GM19455 (cell line): ENCODE data around the gene DMKN.

ENCODE experiments used
- ATAC-seq: cut with Tn5 transposase; IDR thresholded peaks from one replicate; pipeline ENCODE4 v1.9.1; 2021; ENCODE audit not compliant: unreplicated experiment

The DMKN gene

GRCh38 chr19:35549879-35550523 lies 36.6 kb upstream of the DMKN start:
- no peak for ATAC-seq

- ATAC-seq = no peak
Observed at GRCh38 chr19:35549174-35549788, 35.8 kb upstream of the DMKN start.

- no peak for ATAC-seq
Observed at GRCh38 chr19:35546532-35546931, 33.1 kb upstream of the DMKN start.

GRCh38 chr19:35545855-35546381 lies 32.5 kb upstream of the DMKN start:
- peak; percentile 47 for ATAC-seq

- ATAC-seq = peak; percentile 73
Observed at GRCh38 chr19:35545001-35545854, 31.8 kb upstream of the DMKN start, which contains the start of gene TMEM147. TSS of gene TMEM147 (plus strand) at chr19:35545626. CDS start at chr19:35545740, 114 bp downstream.

- no peak for ATAC-seq
Observed at GRCh38 chr19:35544110-35544802, 30.8 kb upstream of the DMKN start.

GRCh38 chr19:35543280-35544109 lies 30.0 kb upstream of the DMKN start:
- no peak for ATAC-seq

GRCh38 chr19:35542209-35542608 lies 28.8 kb upstream of the DMKN start:
- no peak for ATAC-seq

- no peak for ATAC-seq
Observed at GRCh38 chr19:35540356-35540927, 27.0 kb upstream of the DMKN start.

- no peak for ATAC-seq
Observed at GRCh38 chr19:35539850-35540249, 26.4 kb upstream of the DMKN start.

- ATAC-seq = no peak
Observed at GRCh38 chr19:35539314-35539713, 25.9 kb upstream of the DMKN start.

- no peak for ATAC-seq
Observed at GRCh38 chr19:35534803-35535480, 21.5 kb upstream of the DMKN start.

GRCh38 chr19:35533822-35534392 lies 20.5 kb upstream of the DMKN start:
- ATAC-seq = no peak

- ATAC-seq = no peak
Observed at GRCh38 chr19:35533201-35533821, 19.9 kb upstream of the DMKN start, which contains the start of gene GAPDHS. TSS of gene GAPDHS (plus strand) at chr19:35533456. CDS start at chr19:35533528, 72 bp downstream.

- ATAC-seq = no peak
Observed at GRCh38 chr19:35531291-35531690, 17.8 kb upstream of the DMKN start.

GRCh38 chr19:35529241-35530218 lies 16.1 kb upstream of the DMKN start:
- no peak for ATAC-seq
